HG03442 (cell line): ENCODE results near the gene HES3.

Experiments used
- ATAC-seq: cut with Tn5 transposase; IDR thresholded peaks from one replicate; pipeline ENCODE4 v1.9.1; 2021; ENCODE audit warnings: mild to moderate bottlenecking, moderate library complexity; ENCODE audit not compliant: unreplicated experiment

The HES3 gene

GRCh38 chr1:6245086-6245868, 1.3 kb downstream of the HES3 start:
- ATAC-seq: peak; percentile 49

- no peak for ATAC-seq
These were observed 2.0 kb downstream of the HES3 start for GRCh38 chr1:6245869-6246496.

DNA sequence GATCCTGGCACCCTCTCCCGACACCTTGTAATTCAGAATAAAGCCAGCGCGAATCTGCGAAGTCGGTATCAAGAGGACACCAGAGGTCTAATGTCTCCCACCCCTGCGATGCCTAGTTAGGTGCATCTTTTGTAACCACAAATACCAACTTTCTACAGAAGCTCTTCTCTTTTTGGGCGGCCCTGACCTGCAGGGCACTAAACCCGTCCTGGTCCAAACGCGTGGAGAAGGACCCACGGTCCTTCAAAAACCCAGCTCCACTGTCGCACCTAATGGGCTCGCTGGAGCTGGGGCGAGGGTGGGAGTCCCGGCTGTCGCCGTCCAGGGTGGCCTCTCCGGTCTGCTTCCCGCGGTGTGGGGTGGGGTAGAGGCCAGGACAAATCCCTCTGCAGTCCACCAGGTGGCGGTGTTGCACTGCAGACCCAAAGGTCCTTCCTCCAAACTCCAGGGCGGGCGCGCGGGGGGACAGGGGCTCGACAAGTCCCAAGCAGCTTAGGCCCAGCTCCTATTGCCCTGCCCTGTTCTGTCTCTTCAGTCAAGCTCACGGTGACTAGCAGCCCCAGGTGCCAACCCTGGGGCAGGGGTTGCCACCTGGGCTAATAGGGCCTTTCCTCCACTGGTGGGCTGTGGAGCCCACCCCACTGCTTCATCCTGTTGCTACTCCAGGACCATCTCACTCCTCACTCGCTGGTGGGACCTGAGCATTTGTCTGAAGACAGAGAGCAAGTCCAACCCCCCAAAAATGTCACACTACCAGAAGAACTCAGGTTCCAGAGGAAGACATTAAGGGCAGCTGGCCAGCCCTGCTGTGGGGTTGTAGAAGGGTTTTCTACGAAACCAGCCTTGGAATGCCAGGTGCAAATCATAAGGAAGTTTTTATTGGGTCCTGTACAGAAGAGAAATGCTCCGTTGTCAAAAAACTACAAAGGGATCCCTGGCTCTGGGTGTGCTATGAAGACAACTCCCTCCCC, 2.8 kb downstream of the HES3 start:
- no peak for ATAC-seq

DNA sequence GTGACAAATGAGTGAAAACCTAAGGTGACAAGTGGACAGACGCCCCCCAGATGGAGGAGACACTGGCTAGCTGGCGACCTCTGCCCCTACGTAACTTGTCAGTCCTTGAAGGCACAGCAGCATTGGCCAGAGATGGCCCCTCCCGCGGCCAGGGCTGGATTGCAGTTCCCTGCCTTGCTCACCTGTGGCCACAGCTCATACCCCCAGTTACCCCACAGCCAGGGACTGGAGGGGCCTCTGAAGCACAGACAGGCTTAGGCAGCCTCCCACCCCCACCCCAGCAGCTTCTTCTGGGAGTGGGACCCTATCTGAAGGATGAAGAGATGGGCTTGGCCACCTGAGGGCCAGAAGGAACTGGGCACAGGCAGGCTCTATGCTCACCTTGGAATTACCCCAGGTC, 3.7 kb downstream of the HES3 start:
- no peak for ATAC-seq

DNA sequence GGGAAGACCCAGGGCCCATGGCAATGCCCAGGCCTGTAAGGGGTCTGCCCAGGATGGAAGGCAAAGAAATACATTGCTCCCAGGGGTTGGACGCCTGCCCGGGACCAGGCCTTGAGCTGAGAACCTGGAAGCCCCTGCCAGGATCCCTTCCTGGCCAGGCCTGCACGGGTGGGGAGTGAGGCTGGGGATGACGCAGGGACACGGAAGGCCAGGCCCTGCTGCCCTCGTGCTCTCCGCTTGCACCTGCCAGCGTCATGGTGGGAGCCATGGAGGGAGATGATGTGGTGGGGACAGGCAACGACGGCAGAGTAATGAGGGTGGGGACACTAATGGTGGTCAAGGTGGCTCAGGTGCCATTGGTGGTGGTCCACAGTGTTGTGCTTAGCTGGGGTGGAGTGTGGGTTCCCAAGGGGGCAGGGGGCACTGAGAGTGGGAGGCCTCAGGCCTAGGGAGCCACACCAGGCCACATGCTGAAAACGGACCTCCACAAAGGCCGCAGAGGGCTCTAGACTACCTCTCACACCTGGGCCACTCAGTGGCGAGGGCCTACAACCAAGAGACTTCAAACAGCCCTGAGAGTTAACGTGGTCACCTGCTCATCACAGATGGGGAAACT, 4.3 kb downstream of the HES3 start:
- no peak for ATAC-seq

DNA sequence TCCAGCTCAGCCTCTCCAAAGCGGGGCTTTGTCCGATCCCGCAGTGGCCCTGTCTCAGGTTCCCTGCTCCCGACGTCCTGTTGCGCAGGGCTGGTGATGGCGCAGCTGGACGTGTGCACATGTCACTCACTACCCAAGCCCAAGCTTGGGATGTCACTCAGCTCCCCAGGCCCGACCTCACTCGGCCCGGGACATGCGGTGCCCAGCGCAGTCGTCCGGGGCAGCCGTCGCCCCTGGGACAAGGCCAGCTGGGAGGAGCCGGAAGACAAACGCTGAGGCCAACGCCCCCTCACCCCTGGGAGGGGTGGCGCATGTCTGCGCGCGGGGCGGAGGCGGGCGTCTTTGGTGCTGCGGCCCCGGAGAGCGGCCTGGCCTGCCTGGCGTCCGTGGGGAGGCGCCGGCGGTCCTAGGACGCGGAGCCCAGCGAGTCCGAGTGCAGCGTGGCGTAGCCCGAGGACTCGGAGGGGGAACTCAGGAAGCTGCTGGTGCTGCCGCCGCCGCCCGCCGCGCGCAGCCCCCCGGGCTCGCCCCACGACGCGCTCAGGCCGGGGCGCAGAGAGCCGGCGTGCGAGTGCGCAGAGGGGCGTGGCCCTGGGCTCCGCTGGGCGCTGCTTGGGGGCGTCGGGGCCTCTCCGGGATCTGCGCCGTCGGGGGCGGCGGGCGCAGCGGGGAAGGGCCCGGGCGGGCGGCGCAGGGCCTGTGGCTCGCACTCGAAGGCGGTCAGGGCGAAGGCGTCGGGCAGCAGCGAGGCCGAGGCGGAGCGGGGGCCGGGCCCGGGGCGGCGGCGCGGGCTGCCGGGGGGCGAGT, 5.2 kb downstream of the HES3 start:
- no peak for ATAC-seq

DNA sequence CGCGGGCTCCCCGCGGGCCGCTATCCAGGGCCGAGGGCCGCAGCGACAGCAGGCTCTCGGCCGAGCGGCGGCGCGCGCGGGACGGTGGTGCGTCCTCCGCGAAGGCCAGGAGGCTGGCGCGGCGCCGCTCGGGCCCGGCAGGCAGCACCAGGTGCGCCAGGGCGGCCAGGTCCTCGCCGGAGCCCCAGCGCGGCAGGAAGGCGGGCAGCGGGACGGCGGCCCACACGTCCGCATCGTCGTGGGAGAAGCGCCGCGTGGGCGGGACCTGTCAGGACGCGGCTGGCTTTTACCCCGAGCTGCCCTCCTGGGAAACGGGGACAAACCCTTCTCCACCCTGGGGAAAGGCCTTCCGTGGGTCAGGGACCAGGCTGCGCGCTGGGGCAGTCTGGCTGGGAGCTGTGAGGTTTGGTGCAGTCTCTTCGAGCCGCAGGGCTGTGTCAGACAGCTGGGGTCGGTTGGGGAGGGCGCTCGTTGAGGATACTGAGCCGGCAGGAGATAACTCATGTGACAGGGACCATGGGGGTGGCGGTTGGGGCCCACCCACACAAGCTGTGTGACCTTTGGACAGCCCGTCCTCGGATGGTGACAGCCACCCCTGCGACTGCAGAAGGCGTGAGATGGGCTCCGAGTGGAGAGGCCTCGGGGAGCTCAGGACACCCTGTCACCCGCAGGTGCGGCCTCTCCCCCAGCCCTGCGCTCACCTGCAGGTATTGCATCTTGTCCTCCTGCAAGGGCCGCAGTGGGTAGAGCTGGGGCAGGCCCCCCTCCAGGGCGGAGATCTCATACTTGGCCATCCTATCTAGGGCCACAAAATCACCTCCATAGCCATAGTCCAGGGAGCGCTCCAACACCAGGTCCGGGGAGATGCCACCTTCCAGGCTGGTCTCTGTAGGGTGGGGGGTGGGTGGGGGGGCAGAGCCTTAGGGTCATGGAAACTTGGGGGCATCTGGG, 6.0 kb downstream of the HES3 start:
- no peak for ATAC-seq

DNA sequence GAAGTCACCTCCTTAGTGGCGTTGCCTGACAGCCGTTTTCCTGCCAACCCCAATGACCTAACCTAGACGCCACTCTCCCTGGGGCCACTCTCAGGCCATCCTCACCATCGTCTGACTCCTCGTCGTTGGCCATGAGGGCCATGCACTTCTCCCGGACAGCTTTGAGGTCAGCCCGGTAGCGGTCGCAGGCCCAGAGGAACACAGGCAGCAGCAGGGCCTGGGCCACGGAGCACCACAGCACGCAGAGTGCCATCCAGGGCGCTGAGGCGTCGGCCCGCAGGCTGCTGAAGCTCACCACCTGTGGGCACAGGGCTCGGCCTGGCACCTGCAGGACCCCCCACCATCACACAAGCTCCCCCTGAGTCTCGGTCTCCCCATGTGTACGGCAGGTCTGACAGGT, 7.3 kb downstream of the HES3 start:
- no peak for ATAC-seq

- ATAC-seq: no peak
These were observed 7.8 kb downstream of the HES3 start for GRCh38 chr1:6251681-6252373.

GRCh38 chr1:6252374-6252710, 8.4 kb downstream of the HES3 start:
- ATAC-seq: no peak

DNA sequence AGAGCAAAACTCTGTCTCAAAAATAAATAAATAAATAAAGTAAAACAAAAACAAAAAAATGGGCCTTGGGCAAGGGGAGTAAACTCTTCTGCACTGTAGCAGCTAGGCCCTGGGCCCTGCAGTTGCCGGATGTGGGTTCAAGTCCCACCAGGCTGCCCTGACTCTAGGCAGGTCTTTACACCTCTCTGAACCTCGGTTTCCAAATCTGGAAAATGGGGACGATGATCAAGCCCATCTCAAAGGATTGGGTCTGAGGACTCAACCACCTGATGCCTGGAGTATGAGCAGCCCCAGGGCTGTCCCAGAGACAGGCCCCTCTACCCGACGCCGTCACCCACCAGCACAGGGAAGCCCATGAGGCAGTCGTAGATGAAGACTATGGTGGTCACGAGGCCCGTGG, 9.4 kb downstream of the HES3 start:
- no peak for ATAC-seq

- no peak for ATAC-seq
These were observed 10.7 kb downstream of the HES3 start for GRCh38 chr1:6254691-6255090.

DNA sequence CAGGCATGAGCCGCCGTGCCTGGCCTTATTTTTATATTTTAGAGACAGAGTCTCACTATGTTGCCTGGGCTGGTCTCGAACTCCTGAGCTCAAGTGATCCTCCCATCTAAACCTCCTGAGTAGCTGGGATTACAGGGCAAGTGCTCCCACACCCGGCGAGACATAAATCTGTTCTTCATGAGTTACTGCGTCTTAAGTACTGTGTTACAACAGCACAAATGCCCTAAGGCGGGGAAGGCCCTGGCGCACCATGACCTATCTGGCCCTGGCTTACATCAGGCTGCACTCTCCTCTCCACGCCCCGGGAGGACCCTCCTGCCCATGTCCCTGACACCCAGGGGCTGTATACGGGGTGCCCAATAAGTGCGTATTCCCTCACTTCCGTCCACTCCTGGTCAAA, 12.7 kb downstream of the HES3 start:
- ATAC-seq: no peak

DNA sequence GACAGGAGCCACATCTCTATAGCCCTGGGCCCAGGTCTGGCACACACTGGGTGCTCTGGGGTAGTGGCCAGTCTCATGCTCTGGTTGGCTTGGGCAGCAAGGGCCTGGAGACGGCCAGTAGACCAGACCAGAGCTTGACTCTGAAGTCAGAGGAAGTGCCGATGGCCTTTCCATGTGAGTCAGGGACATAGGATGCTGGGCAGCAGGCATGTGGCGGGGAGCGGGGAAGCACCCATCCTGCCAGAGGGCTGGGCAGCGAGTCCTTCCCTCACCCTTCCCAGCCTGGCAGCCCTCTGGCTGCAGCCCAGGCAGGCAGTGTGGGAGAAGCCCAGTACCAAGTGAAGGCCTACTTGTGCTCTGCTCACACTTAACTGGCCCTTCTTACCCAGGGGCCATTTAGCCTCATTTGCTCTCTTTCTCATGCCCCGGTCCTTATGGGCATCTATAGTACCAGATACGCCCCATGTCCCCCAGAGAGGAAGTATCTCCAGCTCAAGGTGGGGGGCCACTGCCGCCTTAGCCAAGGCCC, 13.6 kb downstream of the HES3 start:
- no peak for ATAC-seq

GRCh38 chr1:6258675-6259074, 14.7 kb downstream of the HES3 start:
- ATAC-seq: no peak

DNA sequence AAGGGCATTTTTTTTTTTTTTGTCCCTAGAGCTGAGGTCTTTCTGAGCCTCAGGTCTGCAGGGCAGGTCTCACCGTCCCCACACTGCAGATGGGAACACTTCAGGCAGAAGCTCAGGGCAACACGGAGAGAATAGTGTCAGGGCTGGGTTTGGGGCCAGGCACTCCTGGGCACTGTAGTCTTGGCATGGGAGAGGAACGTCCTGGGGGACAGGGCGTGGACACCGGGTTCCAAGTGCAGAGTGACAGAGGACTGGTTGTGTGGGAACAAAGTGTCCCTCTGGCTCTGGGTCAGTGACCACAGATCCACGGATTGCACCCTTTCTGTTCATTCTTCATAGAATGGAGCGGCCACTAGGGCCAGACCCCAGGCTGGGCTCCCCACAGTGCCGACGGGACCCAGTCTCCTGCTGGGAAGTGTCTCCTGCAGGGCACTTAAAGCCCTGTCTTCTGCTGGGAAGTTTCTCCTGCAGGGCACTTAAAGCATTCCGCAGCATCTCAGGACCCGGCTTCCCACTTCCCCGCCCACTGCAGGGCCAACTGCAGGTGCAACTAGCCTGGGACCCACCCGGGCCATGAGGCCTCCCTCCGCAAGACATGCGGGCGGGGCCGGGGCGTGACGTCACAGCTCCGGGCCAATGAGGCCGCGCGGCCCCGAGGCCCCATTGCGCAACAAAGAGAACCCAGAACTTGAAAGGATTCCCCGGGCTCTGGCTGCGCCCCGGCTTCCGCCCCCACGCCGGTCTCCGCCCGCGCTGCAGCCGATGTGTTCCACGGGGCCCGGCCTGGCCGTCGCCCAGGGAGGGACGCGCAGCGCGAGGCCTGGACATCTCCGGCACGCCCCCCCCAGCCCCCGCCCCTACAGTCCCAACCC, 15.7 kb downstream of the HES3 start:
- ATAC-seq: peak; percentile 52

GRCh38 chr1:6260433-6260934, 16.5 kb downstream of the HES3 start:
- peak; percentile 16 for ATAC-seq
